GM21529 (cell line): Measurements from ENCODE around the gene SLC39A11.
"Not testable (repeated sequence)": the region's sequence is repeated elsewhere in the genome, so short reads cannot be mapped to it uniquely, and the experiment has no call there.

Source experiments
- ATAC-seq: cut with Tn5 transposase; IDR thresholded peaks from one replicate; pipeline ENCODE4 v1.9.1; 2021; ENCODE audit not compliant: unreplicated experiment

Gene SLC39A11

DNA sequence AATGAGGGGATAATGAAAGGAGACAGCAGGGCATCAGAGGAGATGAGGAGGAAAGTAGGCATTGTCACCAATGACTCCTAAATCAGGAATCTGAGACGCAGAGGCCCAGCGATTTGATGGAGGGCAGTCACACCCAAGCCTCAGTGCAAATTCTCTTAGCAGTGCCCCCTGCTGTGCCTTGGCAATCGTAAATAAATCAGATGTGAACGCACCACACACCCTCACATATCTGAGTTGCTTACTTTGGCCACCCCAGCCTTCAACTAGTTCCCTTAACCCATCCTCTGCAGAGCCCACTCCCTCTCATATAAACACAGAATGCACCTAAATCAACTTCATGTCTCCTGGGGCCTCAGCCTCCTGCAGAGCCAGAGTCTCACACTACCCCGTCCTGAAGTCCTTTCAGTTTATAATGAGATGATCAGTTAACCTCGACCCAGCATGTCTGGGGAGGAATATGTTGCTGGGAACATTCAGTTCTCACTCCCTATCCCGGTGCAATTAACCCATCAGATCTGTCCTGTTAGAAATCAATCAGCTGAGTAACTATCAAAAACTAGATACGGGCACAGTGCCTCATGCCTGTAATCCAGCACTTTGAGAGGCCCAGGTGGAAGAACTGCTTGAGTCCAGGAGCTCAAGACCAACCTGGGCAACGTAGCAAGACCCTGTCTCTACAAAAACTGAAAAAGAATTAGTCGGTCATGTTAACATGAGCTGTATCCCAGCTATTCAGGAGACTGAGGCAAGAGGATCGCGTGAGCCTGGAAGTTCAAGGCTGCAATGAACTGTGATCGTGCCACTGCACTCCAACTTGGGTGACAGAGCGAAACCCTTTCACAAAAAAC is 78.4 kb downstream of the SLC39A11 start:
- ATAC-seq = no peak

GRCh38 chr17:73013301-73013700 is 79.2 kb downstream of the SLC39A11 start:
- no peak for ATAC-seq

DNA sequence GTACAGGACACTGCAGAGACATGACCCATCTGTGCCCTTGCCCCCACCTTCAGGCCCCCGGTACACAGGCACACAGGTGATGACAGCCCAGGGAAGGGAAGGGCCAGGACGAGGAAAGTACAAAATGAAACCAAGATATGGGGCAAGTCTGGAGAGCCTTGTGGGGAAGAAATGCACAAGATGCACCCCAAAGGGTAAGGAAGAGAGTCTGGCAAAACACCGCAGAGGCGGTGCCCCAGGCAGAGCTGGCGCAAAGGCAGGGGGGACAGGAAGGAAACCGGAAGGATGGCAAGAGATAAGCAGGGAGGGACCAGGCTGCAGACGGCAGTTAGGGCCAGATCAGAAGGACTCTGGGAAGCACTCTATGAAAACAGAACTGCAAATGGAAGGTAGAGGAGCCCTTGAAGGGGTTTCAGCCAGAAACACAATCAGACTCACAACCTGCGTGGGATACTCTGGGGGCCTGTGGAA is 81.4 kb downstream of the SLC39A11 start:
- no peak for ATAC-seq

GRCh38 chr17:73010414-73010813 is 82.1 kb downstream of the SLC39A11 start:
- ATAC-seq = no peak

DNA sequence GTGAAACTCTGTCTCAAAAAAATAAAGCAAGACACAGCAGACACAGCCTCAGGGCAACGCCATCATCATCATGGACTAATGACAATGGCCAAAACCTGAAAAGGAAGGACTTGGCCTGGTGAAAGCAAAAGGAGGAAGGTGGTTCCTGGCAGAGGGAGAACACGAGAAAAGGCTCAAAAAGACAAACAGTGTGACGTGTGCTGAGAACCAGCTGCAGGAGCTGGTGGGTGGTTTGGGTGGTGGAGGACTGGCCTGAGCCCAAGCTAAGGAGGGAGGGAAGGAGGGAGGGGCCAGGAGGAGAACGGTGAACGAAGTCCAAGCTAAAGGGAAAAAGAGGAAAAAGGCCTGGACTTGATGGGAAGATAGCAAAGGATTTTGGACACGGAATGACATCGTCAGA is 85.1 kb downstream of the SLC39A11 start:
- ATAC-seq = no peak

GRCh38 chr17:73005360-73005759 is 87.1 kb downstream of the SLC39A11 start:
- no peak for ATAC-seq

- no peak for ATAC-seq
Observed at GRCh38 chr17:73003487-73003886, 89.0 kb downstream of the SLC39A11 start.

- no peak for ATAC-seq
Observed at GRCh38 chr17:73000832-73001231, 91.7 kb downstream of the SLC39A11 start.

- ATAC-seq = not testable (repeated sequence)
Observed at GRCh38 chr17:72999474-72999873, 93.0 kb downstream of the SLC39A11 start.

GRCh38 chr17:72998343-72998742 is 94.1 kb downstream of the SLC39A11 start:
- ATAC-seq = no peak

- ATAC-seq = no peak
Observed at GRCh38 chr17:72997559-72997958, 94.9 kb downstream of the SLC39A11 start.

DNA sequence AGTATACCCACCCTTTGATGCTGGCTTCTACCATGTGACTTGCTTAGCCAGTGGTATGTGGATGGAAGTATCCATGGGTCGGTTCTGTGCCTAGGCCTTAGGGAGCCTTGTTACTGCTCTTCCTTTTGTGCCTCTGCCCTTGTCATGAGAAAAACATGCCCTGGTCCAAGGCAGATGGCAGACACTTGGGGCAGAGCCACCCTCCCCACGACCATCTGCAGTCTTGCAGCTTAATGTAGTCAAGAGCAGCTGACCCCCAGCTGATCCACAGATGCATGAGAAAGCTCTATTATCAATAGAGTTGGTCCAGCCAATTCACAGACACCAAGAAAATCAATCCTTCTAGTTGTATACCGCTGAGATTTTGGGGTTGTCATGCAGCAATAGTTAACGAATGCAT is 95.7 kb downstream of the SLC39A11 start:
- ATAC-seq = no peak

DNA sequence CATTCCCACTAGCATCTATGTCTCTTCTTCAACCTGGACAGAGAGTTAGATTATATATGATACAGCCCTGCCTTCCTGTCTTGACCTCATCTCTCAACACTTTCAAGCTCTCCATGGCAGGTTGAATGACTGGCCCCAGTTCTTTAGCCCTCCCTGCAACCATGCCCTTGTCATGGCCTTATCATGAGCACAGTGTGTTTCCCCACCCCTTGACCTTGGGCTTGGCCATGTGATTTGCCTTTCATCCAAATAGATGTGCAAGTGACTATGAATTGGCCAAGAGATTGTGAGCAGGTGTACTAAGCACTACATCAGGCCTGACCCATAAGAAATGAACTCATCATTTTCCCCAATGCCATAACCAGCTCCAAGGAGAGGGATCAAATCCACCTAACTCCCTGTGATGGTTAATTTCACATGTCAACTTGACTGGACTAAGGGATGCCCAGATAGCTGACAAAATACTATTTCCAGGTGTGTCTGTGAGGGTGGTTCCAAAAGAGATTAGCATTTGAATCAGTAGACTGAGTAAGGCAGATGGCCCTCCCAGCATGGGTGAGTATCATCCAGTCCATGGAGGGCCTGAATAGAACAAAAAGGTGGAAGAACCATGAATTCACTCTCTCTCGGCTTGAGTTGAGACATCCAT is 97.4 kb downstream of the SLC39A11 start:
- no peak for ATAC-seq

DNA sequence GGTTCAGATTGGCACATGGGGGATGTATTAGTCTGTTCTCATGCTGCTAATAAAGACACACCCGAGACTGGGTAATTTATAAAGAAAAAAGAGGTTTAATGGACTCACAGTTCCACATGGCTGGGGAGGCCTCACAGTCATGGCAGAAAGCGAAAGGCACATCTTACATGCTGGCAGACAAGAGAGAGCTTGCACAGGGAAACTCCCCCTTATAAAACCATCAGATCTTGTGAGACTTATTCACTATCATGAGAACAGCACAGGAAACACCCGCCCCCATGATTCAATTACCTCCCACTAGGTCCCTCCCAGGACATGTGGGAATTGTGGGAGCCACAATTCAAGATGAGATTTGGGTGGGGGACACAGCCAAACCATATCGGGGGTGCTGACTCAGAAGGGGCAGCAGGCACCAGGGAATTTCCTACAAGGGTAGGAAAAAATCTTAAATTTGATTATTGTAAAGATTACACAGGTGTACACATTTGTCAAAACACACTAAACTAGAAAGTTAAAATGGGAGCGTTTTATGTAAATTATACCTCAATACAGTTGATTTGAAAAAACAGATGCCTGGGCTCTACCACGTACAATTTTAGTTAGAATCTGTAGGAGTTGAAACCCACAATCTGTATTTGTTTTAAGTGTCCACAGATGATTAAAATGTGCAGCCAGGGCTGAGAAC is 99.6 kb downstream of the SLC39A11 start:
- peak; percentile 44 for ATAC-seq

GRCh38 chr17:72991651-72992050 is 100.8 kb downstream of the SLC39A11 start:
- no peak for ATAC-seq

DNA sequence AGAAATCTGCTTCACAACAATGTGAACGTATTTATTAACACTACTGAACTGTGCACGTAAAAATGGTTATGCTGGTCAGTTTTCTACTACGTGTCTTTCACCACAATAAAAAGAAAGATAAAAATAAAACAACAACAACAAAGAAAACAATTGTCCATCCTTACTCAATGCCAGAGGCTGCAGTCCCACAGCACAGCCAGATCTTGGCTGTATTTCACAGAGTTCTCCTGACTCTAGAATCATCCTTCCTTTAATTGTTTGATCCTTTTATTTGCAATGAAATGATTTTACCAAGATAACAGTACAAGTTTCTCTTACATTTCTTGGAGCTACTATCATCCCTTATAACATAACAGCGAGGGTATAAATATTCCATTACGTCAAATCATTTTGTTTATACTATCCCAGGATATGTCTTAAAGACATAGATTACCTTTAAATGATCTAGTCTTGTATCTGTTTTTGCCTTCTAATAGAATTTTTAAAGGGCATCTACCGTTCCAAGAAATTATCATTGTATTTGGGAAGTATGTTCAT is 103.3 kb downstream of the SLC39A11 start:
- ATAC-seq = no peak

DNA sequence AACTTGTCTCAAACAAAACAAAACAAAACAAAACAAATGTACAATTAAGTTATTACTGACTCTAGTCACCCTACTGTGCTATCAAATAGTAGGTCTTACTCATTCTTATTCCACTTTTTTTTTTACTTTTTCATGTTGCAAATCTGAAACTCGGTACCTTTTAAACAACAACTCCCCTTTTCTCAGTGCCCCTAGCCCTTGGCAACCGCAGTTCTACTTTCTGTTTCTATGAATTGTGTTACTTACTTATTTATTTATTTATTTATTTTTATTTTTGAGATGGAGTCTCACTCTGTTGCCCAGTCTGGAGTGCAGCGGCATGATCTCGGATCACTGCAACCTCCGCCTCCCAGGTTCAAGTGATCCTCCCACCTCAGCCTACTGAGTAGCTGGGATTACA is 104.0 kb downstream of the SLC39A11 start:
- ATAC-seq = no peak

DNA sequence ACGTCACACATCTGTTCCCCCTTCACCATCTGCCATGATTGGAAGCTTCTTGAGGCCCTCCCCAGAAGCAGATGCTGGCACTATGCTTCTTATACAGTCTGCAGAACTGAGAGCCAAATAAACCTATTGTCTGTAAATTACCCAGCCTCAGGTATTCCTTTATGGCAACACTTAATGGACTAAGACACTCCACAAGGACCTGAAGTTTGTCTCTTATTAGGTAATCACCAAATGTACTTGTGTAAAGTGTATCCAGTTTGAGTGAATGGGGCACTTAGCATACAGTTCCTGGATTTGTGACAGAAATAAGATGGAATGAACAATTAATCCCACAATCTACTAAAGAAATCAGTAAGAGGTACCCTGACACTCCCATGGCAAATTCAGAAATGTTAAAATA is 105.3 kb downstream of the SLC39A11 start:
- no peak for ATAC-seq

DNA sequence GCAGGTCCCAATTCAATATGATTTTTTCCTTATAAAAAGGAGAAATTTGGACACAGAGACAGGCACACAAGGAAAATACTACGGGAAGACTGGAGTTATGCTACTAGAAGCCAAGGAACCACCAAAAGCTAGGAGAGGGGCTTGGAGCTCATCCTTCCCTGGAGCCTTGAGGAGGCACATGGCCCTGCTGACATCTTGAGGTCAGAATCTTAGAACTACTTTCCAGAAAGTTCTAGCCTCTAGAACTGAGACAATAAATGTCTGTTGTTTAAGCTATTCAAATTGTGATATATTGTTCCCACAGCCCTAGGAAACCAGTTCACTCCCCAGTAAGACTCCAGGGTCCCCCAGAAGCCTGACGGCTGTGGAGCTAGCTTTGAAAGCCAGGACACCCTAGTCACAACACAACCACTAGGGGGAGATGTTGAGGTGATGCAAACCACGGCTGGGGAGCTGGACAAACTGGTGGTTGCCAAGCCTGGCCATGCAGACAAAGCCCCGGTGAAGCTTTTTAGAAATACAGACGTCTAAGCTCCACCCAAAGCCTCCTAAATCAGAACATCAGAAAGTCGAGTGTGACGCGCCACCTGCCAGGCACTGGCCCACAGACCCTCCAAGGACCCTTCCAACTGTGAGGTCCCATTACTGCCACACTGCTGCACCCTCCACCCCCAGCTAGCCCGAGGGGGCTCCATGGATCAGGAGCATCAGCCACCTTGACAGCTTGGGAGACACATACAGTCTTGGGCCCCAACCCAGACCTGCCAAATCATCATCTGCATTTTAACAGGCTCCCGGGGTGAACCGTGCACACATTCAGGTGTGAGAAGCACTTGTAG is 106.4 kb downstream of the SLC39A11 start:
- ATAC-seq = peak; percentile 87

DNA sequence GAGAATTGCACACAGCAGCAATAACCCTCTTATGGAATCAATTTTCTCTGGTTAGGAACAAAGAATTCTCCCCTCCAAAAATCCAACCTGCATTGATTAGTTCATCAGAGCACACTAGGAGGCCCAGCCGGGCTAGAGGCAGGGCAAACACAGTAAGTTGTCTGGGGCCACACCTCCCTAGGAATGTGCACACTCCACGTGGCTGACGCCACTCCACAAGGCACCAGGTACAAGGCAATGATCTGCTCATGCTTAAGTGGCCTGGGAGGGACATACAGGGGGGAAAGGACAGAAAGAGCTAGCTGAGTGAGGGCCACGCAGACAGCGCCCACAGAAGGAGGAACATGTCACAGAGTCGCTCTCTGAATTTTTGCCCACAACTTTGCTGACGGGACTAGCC is 107.6 kb downstream of the SLC39A11 start:
- no peak for ATAC-seq
